HG03159 (cell line): Measurements from ENCODE around the gene IL17REL.
"Not testable (repeated sequence)": the region's sequence is repeated elsewhere in the genome, so short reads cannot be mapped to it uniquely, and the experiment has no call there.

Experiments used
- ATAC-seq: cut with Tn5 transposase; IDR thresholded peaks from one replicate; pipeline ENCODE4 v1.9.1; 2021; ENCODE audit warnings: mild to moderate bottlenecking, moderate library complexity; ENCODE audit not compliant: unreplicated experiment

IL17REL gene

DNA sequence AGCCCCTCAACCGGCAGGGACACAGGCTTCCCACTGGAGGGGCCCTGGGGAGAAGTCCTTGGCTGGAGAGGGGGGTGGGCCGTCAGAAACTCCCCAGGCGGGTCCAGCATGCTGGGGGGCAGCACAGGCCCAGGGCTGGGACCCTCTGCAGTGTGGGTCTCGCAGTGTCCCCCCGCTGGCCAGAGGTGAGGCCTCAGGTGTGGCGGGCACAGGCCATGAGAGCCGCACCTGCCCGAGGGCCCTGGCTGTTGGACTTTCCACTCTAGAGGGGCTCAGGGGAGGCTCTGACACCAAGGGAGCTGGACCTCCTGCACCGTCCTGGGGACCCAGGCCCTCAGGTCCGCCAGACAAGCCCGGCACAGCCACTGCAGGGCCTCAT is 62.7 kb downstream of the IL17REL start:
- no peak for ATAC-seq

GRCh38 chr22:49948958-49949913 is 63.3 kb downstream of the IL17REL start:
- ATAC-seq, result no peak

DNA sequence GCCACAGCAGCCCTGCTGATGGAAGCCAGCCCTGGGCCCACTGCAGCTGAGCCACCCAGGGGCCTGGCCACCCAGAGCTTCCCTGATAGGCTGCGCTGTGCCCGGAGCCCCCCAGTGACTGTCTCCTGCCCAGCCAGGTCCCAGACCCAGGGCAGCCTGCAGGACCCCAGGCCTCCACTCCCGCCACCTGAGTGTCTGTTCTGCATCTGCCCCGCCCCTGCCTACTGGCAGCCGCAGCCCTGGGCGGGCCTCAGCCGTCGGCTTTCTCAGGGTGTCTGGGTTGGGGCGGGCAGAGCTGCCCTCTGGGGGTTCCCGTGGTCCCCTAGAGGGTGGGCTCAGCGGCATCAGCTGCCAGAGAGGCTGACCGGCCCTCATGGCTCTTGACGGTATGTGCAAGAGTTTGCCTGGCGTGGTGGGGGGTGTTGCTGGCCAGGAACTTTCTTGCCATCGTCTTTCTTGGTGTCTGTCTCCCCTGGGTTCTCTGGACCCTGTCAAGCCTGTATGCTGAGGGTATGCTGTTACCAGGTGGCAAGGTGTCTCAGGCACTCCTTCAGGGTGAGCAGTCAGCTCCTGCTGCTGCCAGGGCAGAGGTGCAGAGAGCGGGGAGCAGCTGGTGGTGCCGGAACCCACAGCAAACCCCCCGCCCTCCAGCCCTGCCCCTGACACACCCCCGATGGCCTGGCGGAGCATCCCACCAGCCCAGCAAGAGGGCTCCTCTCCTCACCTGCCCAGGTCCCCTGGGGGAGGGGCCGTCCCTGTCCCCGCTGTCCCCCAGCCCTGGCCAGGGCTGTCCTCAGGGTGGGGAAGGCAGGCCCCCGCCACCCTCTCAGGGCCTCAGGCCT is 64.2 kb downstream of the IL17REL start:
- ATAC-seq, result no peak

- no peak for ATAC-seq
These were observed 65.3 kb downstream of the IL17REL start for GRCh38 chr22:49947296-49947622.

DNA sequence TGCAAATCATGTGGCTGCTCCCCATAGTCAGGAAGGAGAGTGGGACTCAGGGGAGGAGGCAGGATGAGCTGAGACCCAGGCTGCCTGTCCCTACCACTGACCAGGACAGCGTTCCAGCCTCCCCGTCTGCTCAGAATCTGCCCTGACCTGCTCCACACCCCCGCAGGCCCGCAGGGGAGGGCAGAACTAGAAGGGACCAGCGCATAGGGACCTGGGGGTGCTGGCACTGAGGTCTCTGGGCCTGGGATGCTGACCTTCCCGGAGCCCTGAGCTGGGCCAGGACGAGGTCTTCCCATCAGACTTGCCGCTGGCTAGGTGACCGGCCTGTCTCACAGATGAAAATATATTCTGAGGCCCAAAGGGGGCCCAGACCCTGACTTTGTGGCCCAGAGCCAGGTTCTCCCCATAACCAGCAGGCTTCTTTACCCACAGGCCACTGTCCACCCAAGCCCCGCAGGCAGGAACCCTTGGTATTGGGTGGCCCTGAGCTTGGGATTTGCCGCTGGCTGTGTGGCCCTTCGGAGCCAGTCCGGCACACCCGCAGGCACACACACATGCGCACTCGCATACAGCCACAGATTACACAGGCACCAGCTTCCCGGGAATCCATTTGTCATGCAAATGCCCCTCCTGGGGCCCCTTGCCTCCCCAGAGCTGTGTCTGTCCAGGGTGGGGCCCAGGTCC is 65.8 kb downstream of the IL17REL start:
- ATAC-seq, result no peak

GRCh38 chr22:49945042-49945794 is 67.3 kb downstream of the IL17REL start:
- not testable (repeated sequence) for ATAC-seq
